Measurements from ENCODE around the gene PPP1R18. TPM values are rescaled to one million over a fixed set of nuclear protein-coding genes. Genes with fewer than 3 reads are reported as not detected.

PPP1R18 gene
- total RNA-seq, 8 experiments from 2014 or later: 23.1 to 60.8 (median 34.5) TPM

GRCh38 chr6:30691208-30691847, 4.9 kb upstream of the PPP1R18 start:
- Histone ChIP-seq H3K4me3 (peak overlapping the region; percentile 53 to 96 (median 63)), H3K27ac (peak overlapping the region; percentile 0 to 87), H3K4me1 (replicated peaks in 1 of 2) (peaks cover 21 to 25% of the 10 kb centered on the region in 2 donors)
- no peak for ATAC-seq (replicated peaks in 6 of 8)
- in situ Hi-C loops (cut with MboI; ENCODE audit: low pct_unique_long_range_greater_than_20kb in 2 of 9, low sequenced_read_pairs in 9 of 9, unreplicated experiment in 9 of 9): no loop called here
- WGBS, 10 experiments: 6 to 65% (median 33%) methylated on average over 2 to 7 of the region's 8 CpGs; no CpG with 5 or more reads in 1 of the 10 experiments

- peak within 1 kb of the TSS; percentile 53 to 96 (median 63) for H3K4me3 ChIP-seq
- H3K4me1 ChIP-seq (replicated peaks in 1 of 2): peaks cover 28 to 31% of the 10 kb centered on the region in 2 donors
- 0 to 2% (median 0%) methylated on average over 2 to 14 of the region's 40 CpGs; no CpG with 5 or more reads in 3 of the 10 experiments for WGBS, 10 experiments
- peak within 1 kb of the TSS; percentile 76 to 87 for H3K27ac ChIP-seq
- in situ Hi-C loops (cut with MboI; ENCODE audit: low pct_unique_long_range_greater_than_20kb in 2 of 9, low sequenced_read_pairs in 9 of 9, unreplicated experiment in 9 of 9): no loop called here
- ATAC-seq (replicated peaks in 6 of 8): peak; percentile 29 to 72 (median 65)
These were observed 4.2 kb upstream of the PPP1R18 start, which contains the start of gene NRM for GRCh38 chr6:30690403-30691207. TSS of gene NRM (minus strand) at chr6:30690984. CDS start at chr6:30690974, 10 bp downstream.

- peak overlapping the region; percentile 53 to 96 (median 63) for H3K4me3 ChIP-seq
- peaks cover 34 to 37% of the 10 kb centered on the region in 2 donors for H3K4me1 ChIP-seq (replicated peaks in 1 of 2)
- ATAC-seq (replicated peaks in 6 of 8): no peak
- WGBS, 10 experiments: 0 to 67% (median 60%) methylated on average over 1 to 3 of the region's 4 CpGs; no CpG with 5 or more reads in 5 of the 10 experiments
- H3K27ac ChIP-seq: peak overlapping the region in 1 of 2 donors; percentile 87
- in situ Hi-C loops (cut with MboI; ENCODE audit: low pct_unique_long_range_greater_than_20kb in 2 of 9, low sequenced_read_pairs in 9 of 9, unreplicated experiment in 9 of 9): no loop called here
These were observed 3.5 kb upstream of the PPP1R18 start for GRCh38 chr6:30689985-30690384.

- no peak overlapping the region for H3K4me3 ChIP-seq
- in situ Hi-C loops (cut with MboI; ENCODE audit: low pct_unique_long_range_greater_than_20kb in 2 of 9, low sequenced_read_pairs in 9 of 9, unreplicated experiment in 9 of 9): no loop called here
- no peak for ATAC-seq (replicated peaks in 6 of 8)
- no peak overlapping the region for H3K27ac ChIP-seq
- WGBS, 10 experiments: 80 to 100% (median 91%) methylated on average over 1 to 7 of the region's 11 CpGs; no CpG with 5 or more reads in 2 of the 10 experiments
- H3K4me1 ChIP-seq (replicated peaks in 1 of 2): peaks cover 41 to 45% of the 10 kb centered on the region in 2 donors
These were observed 2.8 kb upstream of the PPP1R18 start for GRCh38 chr6:30689022-30689865.

GRCh38 chr6:30688569-30688968, 2.1 kb upstream of the PPP1R18 start:
- in situ Hi-C loops (cut with MboI; ENCODE audit: low pct_unique_long_range_greater_than_20kb in 2 of 9, low sequenced_read_pairs in 9 of 9, unreplicated experiment in 9 of 9): no loop called here
- peak overlapping the region in 3 of 5 donors; percentile 72 to 95 (median 77) for H3K4me3 ChIP-seq
- 27 to 100% (median 100%) methylated on average over 1 to 3 of the region's 9 CpGs; no CpG with 5 or more reads in 5 of the 10 experiments for WGBS, 10 experiments
- peaks cover 47 to 48% of the 10 kb centered on the region in 2 donors for H3K4me1 ChIP-seq (replicated peaks in 1 of 2)
- no peak for ATAC-seq (replicated peaks in 6 of 8)
- H3K27ac ChIP-seq: no peak overlapping the region

GRCh38 chr6:30687659-30688431, 1.4 kb upstream of the PPP1R18 start:
- peak overlapping the region; percentile 72 to 95 (median 78) for H3K4me3 ChIP-seq
- peaks cover 52 to 55% of the 10 kb centered on the region in 2 donors for H3K4me1 ChIP-seq (replicated peaks in 1 of 2)
- peak overlapping the region; percentile 88 to 94 for H3K27ac ChIP-seq
- ATAC-seq (replicated peaks in 6 of 8): peak in 6 of 8 experiments; percentile 1 to 5 (median 2)
- WGBS, 10 experiments: 0 to 80% (median 36%) methylated on average over 1 to 4 of the region's 22 CpGs; no CpG with 5 or more reads in 4 of the 10 experiments
- in situ Hi-C loops (cut with MboI; ENCODE audit: low pct_unique_long_range_greater_than_20kb in 2 of 9, low sequenced_read_pairs in 9 of 9, unreplicated experiment in 9 of 9): no loop called here

GRCh38 chr6:30686908-30687658, 638 bp upstream of the PPP1R18 start:
- in situ Hi-C loops (cut with MboI; ENCODE audit: low pct_unique_long_range_greater_than_20kb in 2 of 9, low sequenced_read_pairs in 9 of 9, unreplicated experiment in 9 of 9): no loop called here
- peak overlapping the region; percentile 88 to 94 for H3K27ac ChIP-seq
- peak; percentile 52 to 77 (median 70) for ATAC-seq (replicated peaks in 6 of 8)
- peak overlapping the region; percentile 72 to 95 (median 78) for H3K4me3 ChIP-seq
- 0 to 20% methylated on average over 1 to 2 of the region's 52 CpGs; no CpG with 5 or more reads in 8 of the 10 experiments for WGBS, 10 experiments
- H3K4me1 ChIP-seq (replicated peaks in 1 of 2): peaks cover 60 to 63% of the 10 kb centered on the region in 2 donors

GRCh38 chr6:30685157-30686008, 1.1 kb downstream of the PPP1R18 start:
- 8 to 80% (median 44%) methylated on average over 2 to 16 of the region's 29 CpGs; no CpG with 5 or more reads in 4 of the 10 experiments for WGBS, 10 experiments
- peak overlapping the region; percentile 72 to 95 (median 78) for H3K4me3 ChIP-seq
- H3K27ac ChIP-seq: no peak overlapping the region
- ATAC-seq (replicated peaks in 6 of 8): no peak
- peaks cover 65% of the 10 kb centered on the region in 2 donors for H3K4me1 ChIP-seq (replicated peaks in 1 of 2)
- in situ Hi-C loops (cut with MboI; ENCODE audit: low pct_unique_long_range_greater_than_20kb in 2 of 9, low sequenced_read_pairs in 9 of 9, unreplicated experiment in 9 of 9): no loop called here

GRCh38 chr6:30684386-30685156, 1.9 kb downstream of the PPP1R18 start:
- Histone ChIP-seq H3K4me3 (peak overlapping the region; percentile 21 to 95 (median 77)), H3K4me1 (replicated peaks in 1 of 2) (peaks cover 62 to 69% of the 10 kb centered on the region in 2 donors), H3K27ac (peak overlapping the region in 1 of 2 donors; percentile 49)
- no peak for ATAC-seq (replicated peaks in 6 of 8)
- in situ Hi-C loops (cut with MboI; ENCODE audit: low pct_unique_long_range_greater_than_20kb in 2 of 9, low sequenced_read_pairs in 9 of 9, unreplicated experiment in 9 of 9): no loop called here
- 0 to 100% (median 54%) methylated on average over 1 to 4 of the region's 21 CpGs; no CpG with 5 or more reads in 3 of the 10 experiments for WGBS, 10 experiments

GRCh38 chr6:30683980-30684338, 2.5 kb downstream of the PPP1R18 start:
- 0 to 78% (median 0%) methylated on average over 1 of the region's 2 CpGs; no CpG with 5 or more reads in 4 of the 10 experiments for WGBS, 10 experiments
- ATAC-seq (replicated peaks in 6 of 8): no peak
- in situ Hi-C loops (cut with MboI; ENCODE audit: low pct_unique_long_range_greater_than_20kb in 2 of 9, low sequenced_read_pairs in 9 of 9, unreplicated experiment in 9 of 9): no loop called here
- Histone ChIP-seq H3K27ac (peak overlapping the region in 1 of 2 donors; percentile 49), H3K4me1 (replicated peaks in 1 of 2) (peaks cover 65 to 67% of the 10 kb centered on the region in 2 donors), H3K4me3 (peak overlapping the region; percentile 21 to 95 (median 77))
